HG02884 (cell line): ENCODE results near the gene CTRB1.
"Not testable (repeated sequence)": the region's sequence is repeated elsewhere in the genome, so short reads cannot be mapped to it uniquely, and the experiment has no call there.

Experiments used
- ATAC-seq: cut with Tn5 transposase; IDR thresholded peaks from one replicate; pipeline ENCODE4 v1.9.1; 2021; ENCODE audit warnings: mild to moderate bottlenecking, moderate library complexity; ENCODE audit not compliant: unreplicated experiment

Gene CTRB1

GRCh38 chr16:75267631-75268264 lies 49.0 kb downstream of the CTRB1 start:
- ATAC-seq = no peak

- not testable (repeated sequence) for ATAC-seq
These were observed 50.6 kb downstream of the CTRB1 start for GRCh38 chr16:75269358-75269757.

- no peak for ATAC-seq
These were observed 52.8 kb downstream of the CTRB1 start for GRCh38 chr16:75271441-75272096.

DNA sequence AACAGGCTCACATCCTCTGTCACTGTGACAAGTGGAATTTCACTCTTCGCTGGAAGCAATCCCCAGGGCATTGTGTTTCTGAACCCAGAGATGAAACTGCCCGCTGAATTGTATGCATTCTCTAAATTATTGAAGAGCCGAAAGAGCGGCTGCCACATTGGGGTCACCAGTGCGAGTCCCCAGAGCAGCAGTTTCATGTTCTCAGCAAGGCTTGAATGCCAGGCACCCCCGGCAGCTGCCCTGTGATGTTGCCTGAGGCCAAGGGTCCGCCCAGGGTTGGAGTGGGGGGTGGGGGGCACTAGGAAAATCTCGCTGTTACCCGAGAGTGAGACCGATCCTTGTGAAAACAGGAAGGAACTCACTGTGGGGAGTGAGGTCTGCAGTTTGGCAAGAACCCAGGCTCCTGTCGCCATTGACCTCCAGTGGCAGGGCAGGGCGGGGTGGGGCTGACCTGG lies 53.3 kb downstream of the CTRB1 start:
- no peak for ATAC-seq

DNA sequence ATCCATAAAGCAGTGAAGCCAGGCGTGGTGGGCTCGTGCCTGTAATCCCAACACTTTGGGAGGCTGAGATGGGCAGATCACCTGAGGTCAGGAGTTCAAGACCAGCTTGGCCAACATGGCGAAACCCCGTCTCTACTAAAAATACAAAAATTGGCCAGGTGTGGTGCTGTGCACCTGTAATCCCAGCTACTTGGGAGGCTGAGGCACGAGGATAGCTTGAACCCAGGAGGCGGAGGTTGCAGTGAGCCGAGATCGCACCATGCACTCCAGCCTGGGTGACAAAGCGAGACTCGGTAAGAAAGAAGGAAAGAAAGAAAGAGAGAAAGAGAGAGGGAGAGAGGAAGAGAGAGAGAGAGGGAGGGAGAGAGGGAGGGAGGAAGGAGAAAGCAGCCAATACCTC lies 53.8 kb downstream of the CTRB1 start:
- not testable (repeated sequence) for ATAC-seq

DNA sequence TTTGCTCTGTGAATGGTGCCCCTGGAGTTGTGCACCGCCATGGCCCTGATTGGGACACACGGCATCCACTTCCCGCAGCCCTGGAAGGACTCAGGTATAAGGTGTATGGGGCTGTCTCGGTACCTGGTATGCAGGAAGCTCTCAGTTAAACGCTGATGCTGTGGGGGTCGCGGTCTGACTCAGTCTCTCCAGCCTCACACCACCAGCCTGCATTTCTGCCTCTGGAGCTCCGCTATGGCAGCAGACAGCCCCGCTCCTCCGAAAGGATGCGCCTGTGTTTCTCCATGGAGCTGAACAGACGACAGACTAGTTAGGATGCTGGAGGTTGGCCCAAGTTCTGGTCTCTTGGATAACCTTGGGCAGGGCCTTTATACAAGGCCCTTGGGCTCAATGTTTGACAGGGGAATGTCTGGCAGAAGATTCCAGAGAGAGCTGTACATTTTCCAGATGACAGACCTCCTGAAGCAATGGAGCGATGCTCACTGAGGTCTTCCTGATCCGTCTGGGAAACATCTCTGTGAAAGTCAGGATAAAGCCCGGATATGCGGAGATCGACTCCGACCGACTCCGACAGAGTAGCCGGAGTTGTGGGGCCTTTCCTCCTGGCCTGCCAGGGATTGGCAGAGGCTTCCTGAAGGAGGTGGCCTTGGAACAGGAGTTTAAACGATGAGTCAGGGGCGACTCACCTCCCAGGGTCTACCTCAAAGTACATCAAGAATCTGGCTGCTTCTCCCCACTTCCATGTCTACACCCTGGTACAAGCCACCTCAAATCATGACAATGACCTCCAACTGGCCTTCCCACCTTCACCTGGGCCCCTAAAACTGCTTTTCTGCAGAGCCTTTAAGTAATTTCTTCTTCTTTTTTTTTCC lies 54.5 kb downstream of the CTRB1 start:
- no peak for ATAC-seq
